Measurements from ENCODE around the gene ANAPC2.

- peak in 1 of 3 donors; percentile 14 for TF ChIP-seq POLR2AphosphoS5 (IDR thresholded peaks at IDR 0.05)
- TF ChIP-seq, protein P1, sequence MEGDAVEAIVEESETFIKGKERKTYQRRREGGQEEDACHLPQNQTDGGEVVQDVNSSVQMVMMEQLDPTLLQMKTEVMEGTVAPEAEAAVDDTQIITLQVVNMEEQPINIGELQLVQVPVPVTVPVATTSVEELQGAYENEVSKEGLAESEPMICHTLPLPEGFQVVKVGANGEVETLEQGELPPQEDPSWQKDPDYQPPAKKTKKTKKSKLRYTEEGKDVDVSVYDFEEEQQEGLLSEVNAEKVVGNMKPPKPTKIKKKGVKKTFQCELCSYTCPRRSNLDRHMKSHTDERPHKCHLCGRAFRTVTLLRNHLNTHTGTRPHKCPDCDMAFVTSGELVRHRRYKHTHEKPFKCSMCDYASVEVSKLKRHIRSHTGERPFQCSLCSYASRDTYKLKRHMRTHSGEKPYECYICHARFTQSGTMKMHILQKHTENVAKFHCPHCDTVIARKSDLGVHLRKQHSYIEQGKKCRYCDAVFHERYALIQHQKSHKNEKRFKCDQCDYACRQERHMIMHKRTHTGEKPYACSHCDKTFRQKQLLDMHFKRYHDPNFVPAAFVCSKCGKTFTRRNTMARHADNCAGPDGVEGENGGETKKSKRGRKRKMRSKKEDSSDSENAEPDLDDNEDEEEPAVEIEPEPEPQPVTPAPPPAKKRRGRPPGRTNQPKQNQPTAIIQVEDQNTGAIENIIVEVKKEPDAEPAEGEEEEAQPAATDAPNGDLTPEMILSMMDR (IDR thresholded peaks at IDR 0.05 in 8 of 11, conservative IDR thresholded peaks at IDR 0.05 in 3 of 11) = no peak
Measured at GRCh38 chr9:137211532-137211931, 23.2 kb upstream of the ANAPC2 start.

Data from spleen (tissue), 7 donors.